Stimulated activated CD8-positive, alpha-beta memory T cell treated with anti-CD3 and anti-CD28 coated beads, Interleukin-4, amount 100 ng/mL, for 48 hours (primary cell): Measurements from ENCODE around the gene SPTB.
A peak's percentile ranks its signal among the peaks of the same experiment; 100 is the strongest.
"Not testable (repeated sequence)": the region's sequence is repeated elsewhere in the genome, so short reads cannot be mapped to it uniquely, and the experiment has no call there.

Experiments used
- DNase-seq: peaks from one replicate; pipeline ENCODE4 v3.0.0-alpha.2; 2020

SPTB gene

DNA sequence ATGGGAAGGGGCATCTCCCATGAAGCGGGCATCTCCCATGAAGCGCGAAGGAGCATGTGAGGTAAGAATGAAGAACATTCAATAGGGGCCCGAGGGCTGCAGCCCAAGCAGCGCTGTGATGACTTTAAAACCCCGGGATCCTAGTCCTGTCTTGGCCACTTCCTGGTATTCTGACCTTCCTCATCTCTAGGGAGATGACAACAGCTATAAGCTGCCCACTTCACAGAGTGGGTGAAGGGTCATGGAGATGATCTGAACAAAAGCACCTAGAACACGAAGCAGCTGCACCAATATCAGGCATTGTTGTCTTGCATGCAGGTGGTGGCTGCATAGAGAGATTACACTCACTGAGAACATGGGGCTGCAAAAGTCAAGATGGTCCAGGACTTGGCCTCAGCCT lies 64.5 kb downstream of the SPTB start:
- DNase-seq, result no peak

DNA sequence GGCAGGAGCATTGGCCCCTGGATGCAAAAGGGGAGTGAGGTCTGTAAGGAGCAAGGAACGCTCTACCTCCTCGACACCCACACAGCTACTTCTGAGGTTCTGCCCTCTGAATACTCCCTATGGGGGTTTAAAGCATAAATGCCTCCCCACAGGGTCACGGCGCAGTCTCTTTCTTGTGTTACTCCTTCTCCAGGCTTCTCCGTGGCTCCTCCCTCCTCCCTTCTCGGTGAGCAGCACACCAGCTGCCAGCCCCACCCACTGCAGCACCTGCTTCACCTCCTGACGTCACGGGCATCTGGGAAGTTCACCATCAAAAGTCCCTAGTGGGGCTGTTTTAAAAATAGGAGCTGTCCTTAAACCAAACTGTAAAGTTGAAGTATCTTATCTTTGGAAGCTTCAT lies 67.3 kb downstream of the SPTB start:
- peak; percentile 36 for DNase-seq

- no peak for DNase-seq
Observed at GRCh38 chr14:64811676-64812075, 68.0 kb downstream of the SPTB start.

- DNase-seq, result no peak
Observed at GRCh38 chr14:64808449-64808848, 71.3 kb downstream of the SPTB start.

DNA sequence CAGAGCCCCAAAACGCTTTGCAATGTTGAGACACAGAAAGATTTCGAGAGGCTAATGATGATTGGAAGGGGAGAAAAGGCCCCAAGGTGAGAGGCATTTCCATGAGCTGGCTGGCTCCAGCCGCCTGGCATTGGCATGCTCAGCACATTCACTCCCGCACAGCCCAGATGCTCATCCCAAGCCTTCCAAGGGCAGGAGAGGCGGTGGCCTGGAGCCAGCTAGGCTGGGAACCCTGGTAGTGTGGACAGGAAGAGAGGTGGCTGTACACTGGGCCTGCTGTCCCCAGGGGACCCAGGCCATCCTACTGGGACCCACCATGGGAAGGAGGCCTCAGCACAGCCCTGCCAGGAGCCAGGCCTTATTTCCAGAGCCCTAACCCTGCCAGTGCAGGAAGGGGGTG lies 72.2 kb downstream of the SPTB start:
- DNase-seq, result no peak

GRCh38 chr14:64806862-64807495 lies 72.7 kb downstream of the SPTB start:
- DNase-seq, result no peak

GRCh38 chr14:64806202-64806861 lies 73.4 kb downstream of the SPTB start:
- no peak for DNase-seq

DNA sequence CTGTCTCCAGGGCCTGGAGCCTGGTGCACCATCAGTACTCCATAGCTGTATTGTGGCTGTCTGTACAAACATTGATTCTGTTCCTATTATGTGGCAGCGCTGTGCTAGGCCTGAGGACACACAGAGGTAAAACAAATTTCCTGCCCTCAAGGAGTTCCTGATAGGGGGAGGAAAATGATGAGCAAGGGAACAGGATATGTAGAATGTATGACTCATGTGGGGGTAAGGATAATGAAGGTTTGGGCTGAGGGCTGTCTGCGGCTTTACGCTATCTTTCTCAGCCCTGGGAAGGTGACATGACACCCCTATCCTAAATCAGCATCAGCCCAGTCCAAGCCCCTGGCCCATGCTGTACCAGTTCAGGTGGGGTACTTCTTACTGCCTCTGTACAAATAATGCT lies 74.1 kb downstream of the SPTB start:
- not testable (repeated sequence) for DNase-seq

DNA sequence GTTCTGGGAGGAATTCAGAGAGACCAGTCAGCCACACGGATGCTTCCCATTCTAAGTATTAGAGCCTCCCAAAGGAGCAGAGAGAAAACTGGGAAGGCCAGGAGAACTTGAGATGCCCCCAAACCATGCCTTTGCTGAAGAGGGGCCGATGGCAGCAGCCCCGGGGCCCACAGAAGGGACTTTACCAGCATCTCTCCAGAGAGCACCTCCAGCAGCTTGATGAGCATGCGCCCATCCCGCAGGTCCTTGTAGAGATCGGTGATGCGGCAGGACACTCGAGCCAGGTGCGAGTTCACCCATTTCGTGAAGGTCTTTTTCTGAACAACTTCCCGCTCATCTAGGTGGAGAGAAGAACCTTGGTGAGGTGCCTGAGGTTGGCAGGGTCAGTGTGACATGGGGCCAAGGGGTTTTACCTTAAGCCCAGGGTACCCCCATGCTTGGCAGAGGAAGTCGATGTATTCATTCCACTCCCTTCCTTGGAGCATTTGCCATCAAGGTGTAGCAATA lies 74.9 kb downstream of the SPTB start:
- DNase-seq, result no peak

GRCh38 chr14:64801800-64802199 lies 77.9 kb downstream of the SPTB start:
- DNase-seq, result peak; percentile 30

DNA sequence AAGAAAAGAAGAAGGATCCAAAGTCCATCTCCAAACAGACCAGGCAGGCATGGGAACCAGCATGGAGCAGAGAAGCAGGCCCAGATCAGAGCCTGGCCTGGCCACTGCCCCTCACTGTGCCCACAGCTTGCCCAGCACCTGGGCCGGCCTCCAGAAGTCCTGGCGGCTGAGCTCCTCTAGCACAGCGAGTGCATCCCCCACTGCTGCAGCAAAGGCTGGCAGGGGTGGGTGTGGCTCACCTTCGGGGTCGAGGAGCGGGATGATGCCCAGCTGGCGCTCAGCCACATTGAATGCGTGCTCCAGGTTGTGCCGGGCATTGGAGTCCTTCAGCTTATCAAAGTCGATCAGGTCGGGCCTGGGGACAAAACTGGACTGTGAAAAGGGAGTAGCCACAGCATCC lies 78.7 kb downstream of the SPTB start:
- no peak for DNase-seq

DNA sequence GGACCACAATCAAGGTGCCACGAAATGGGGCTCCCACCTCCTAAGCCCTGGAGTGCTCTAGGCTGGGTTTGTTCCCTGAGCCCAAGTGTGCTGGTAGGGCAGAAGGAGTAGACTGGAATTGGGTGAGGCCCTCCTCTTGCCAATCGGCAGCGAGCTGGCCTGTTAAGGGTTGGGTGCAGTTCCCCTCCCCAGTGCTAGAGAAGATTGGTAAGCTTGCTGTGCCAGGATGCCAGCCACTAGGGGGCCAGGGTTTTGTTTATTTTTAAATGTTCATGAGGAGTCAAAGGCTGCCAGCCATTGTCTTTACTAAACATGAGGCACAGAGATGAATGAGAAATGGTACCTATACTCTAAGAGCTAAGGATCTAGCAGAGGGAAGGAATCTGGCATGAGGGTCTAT lies 79.7 kb downstream of the SPTB start:
- DNase-seq, result peak; percentile 33

- DNase-seq, result no peak
Observed at GRCh38 chr14:64799555-64799954, 80.2 kb downstream of the SPTB start.

DNA sequence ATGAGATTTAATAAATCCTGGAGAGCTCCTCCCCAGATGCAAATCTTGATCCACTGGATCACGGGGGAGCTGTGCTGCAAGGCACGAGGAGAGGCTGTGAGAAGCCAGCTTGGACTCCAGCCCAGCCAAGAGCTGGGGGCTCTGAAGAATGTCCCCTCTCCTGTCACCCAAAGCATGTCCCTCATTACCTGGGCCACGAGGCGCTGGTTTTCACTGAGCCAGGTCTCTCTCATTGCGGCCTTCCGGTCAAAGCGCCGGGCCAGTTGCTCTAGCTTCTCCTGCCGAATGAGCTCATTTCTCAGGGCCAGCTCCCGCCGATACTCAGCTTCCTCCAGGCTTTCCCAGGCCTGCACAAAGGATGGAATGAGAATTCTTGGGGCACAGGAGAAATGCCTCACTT lies 83.3 kb downstream of the SPTB start:
- DNase-seq, result no peak

DNA sequence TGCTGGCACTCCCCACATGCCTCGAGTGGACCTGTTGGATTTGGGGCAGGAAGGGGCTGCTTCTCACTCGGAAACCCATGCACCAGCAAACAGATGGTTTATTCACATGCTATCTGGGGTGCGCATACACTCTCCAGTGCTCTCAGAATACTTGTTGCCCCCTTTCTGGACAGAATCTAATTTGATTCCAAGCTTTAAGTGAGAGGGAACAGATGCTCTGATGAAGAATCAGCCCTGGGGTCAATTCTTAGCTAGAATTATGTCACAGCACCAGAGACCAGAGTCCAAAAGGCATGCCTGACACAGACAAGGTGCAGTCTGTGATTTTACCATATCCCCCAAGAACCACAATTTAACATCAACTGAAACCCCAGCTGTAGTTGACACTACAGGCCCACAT lies 83.8 kb downstream of the SPTB start:
- DNase-seq, result no peak

GRCh38 chr14:64795211-64795610 lies 84.5 kb downstream of the SPTB start:
- no peak for DNase-seq

- no peak for DNase-seq
Observed at GRCh38 chr14:64792871-64793560, 86.7 kb downstream of the SPTB start.

DNA sequence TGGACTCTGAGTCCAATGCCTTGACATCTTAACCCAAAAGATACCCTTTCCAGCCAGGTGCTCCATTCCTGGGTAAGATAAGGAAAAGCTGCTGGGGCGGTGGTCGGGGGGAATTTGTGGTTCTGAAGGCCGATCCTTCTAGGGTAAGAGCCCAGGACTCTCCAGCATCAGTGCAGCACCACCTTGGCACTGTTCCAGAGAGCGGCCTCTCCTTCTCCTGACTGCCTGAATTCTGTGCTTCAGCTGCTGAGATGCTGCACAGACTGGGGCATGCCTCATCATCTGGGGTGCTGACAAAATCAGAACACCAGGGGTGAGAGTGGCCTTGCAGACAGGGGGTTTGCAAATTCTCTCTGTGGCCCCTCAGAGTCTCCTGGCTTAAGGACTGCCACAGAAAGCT lies 87.5 kb downstream of the SPTB start:
- DNase-seq, result no peak

GRCh38 chr14:64790478-64790877 lies 89.2 kb downstream of the SPTB start:
- DNase-seq, result no peak

DNA sequence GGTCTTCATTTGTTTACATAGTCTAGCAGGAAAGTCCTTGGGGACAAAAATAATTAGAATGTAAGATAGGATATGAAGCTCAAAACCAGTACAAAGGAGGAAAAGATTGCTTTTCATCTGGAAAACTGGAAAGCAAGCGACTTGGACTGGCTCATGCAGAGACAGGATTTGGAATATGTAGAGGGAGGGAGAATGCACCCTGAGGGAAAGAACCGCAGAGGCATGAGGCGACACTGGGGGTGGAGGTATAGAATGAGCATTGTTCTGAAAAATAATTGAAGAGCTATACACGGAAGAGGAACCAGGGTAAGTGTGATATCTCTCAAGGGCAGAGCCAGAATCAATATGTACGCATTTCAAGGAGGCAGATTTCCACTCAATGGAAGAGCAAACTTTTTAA lies 90.0 kb downstream of the SPTB start:
- no peak for DNase-seq

DNA sequence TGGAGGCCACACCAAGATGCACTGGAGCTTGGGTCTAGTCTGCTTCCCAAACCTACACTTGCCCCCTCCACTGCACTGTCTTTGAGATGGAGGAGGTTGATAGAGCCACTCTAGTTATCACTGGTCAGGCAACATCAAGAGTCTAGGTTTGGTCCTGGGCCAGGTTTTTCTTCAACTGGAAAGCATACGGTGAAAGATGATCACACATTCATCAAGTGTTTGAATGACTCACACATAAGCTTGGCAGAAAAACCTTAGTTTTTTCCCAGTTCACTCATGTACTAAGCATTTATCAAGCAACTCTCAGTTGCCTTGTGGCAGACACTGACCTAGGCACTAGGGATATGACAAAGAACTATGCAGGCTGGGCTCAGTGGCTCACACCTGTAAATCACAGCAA lies 91.0 kb downstream of the SPTB start:
- no peak for DNase-seq

DNA sequence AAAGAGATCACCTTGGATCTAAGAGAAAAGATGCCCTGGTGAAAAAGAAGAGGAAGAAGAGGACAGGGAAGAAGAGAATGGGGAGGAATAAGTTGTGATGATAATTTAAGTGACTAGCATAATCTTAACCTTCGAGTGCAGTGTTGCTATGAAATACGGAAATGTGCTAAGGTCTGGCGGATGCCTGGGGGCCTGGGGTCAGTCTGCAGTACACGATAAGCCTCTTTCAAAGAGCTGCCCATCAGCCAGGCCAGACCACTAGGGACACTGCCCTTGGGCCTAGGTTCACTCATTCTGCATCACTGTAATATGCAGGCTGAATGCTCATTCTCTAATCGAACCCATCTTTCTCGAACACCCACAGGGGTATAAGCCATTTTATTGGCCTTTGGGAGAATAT lies 92.1 kb downstream of the SPTB start:
- DNase-seq, result no peak

- no peak for DNase-seq
Observed at GRCh38 chr14:64786296-64787149, 93.2 kb downstream of the SPTB start.
